ENCODE results near the gene SIPA1L3. TPM values are rescaled to one million over a fixed set of nuclear protein-coding genes. Genes with fewer than 3 reads are reported as not detected.
"Not testable (repeated sequence)": the region's sequence is repeated elsewhere in the genome, so short reads cannot be mapped to it uniquely, and the experiment has no call there.

Gene SIPA1L3
- polyA plus RNA-seq, 1 of the 3 experiments (the other 2 are of a cell fraction), result 11.6 TPM

DNA sequence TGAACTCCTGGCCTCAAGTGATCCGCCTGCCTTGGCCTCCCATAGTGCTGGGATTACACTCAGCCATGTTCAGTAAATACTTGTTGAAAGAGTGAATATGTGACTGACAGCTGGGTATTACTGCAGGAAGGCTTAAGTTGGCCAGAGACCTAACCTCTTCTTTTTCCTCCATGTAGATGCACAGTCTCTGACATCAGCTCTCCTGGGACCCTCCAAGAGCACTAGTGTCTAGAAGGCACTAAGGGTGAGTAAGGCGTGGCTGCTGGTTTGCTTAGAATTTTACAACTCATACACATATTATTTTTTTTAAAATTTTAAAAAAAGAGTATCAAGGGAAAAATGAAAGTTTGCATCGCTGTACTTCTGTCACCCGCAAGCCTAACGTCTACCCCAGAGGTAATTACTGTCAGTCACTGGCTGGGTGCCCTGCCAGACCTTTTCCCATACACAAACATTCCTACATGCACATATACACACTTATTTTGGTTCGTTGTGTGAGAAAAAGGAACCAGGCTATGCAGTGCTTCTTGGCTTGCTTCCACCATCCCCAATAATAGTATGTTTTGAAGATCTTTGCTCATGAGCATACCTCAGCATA is 122.0 kb downstream of the SIPA1L3 start:
- H3K27me3 ChIP-seq (ENCODE audit: insufficient read depth), result no peaks in the 10 kb centered on the region
- H3K9me2 ChIP-seq, result no peaks in the 10 kb centered on the region
- ChIA-PET POLR2A (no interaction called here), CTCF (no interaction called here)
- H3K4me3 ChIP-seq (ENCODE audit: low read depth in 2 of 2, low read length in 1 of 2), result no peak overlapping the region
- H3F3A ChIP-seq (replicated peaks; ENCODE audit: insufficient read depth), result peaks cover 4% of the 10 kb centered on the region
- H3K4me1 ChIP-seq (ENCODE audit: control insufficient read depth in 1 of 2, insufficient read depth in 2 of 2, low read depth in 1 of 2, low read length in 1 of 2), result peaks cover 0 to 5% of the 10 kb centered on the region in 2 experiments; a peak in 1 of 4 replicates
- no peak overlapping the region for H3K4me2 ChIP-seq
- TF ChIP-seq ELF1 (IDR thresholded peaks at IDR 0.05) (no peak), RXRA (IDR thresholded peaks at IDR 0.05; ENCODE audit: borderline replicate concordance, low read depth) (no peak), NFIC (IDR thresholded peaks at IDR 0.05; ENCODE audit: borderline replicate concordance) (no peak), GATA2 (CRISPR knock-in tag; IDR thresholded peaks at IDR 0.05) (no peak), EZH2phosphoT487 (IDR thresholded peaks at IDR 0.05; ENCODE audit: borderline replicate concordance, low read depth) (no peak), JUND (IDR thresholded peaks at IDR 0.05) (no peak), SMC3 (IDR thresholded peaks at IDR 0.05; ENCODE audit: low read depth, low read length) (no peak), FOXM1 (IDR thresholded peaks at IDR 0.05; ENCODE audit: low read depth) (no peak), NRF1 (IDR thresholded peaks at IDR 0.05; ENCODE audit: low read depth, low read length) (no peak), CHD2 (IDR thresholded peaks at IDR 0.05; ENCODE audit: low read length, partially characterized antibody) (no peak), RCOR1 (IDR thresholded peaks at IDR 0.05; ENCODE audit: low read length) (no peak), YY1 (IDR thresholded peaks at IDR 0.05; ENCODE audit: low read depth) (no peak), GABPA (IDR thresholded peaks at IDR 0.05; ENCODE audit: low read depth) (no peak), EP300 (IDR thresholded peaks at IDR 0.05; ENCODE audit: borderline replicate concordance in 1 of 2, low read depth in 1 of 2, low read length in 1 of 2) (no peak)
- TF ChIP-seq, protein P1, sequence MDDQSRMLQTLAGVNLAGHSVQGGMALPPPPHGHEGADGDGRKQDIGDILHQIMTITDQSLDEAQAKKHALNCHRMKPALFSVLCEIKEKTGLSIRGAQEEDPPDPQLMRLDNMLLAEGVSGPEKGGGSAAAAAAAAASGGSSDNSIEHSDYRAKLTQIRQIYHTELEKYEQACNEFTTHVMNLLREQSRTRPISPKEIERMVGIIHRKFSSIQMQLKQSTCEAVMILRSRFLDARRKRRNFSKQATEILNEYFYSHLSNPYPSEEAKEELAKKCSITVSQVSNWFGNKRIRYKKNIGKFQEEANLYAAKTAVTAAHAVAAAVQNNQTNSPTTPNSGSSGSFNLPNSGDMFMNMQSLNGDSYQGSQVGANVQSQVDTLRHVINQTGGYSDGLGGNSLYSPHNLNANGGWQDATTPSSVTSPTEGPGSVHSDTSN (IDR thresholded peaks at IDR 0.05), result no peak
- TF ChIP-seq, protein P2, sequence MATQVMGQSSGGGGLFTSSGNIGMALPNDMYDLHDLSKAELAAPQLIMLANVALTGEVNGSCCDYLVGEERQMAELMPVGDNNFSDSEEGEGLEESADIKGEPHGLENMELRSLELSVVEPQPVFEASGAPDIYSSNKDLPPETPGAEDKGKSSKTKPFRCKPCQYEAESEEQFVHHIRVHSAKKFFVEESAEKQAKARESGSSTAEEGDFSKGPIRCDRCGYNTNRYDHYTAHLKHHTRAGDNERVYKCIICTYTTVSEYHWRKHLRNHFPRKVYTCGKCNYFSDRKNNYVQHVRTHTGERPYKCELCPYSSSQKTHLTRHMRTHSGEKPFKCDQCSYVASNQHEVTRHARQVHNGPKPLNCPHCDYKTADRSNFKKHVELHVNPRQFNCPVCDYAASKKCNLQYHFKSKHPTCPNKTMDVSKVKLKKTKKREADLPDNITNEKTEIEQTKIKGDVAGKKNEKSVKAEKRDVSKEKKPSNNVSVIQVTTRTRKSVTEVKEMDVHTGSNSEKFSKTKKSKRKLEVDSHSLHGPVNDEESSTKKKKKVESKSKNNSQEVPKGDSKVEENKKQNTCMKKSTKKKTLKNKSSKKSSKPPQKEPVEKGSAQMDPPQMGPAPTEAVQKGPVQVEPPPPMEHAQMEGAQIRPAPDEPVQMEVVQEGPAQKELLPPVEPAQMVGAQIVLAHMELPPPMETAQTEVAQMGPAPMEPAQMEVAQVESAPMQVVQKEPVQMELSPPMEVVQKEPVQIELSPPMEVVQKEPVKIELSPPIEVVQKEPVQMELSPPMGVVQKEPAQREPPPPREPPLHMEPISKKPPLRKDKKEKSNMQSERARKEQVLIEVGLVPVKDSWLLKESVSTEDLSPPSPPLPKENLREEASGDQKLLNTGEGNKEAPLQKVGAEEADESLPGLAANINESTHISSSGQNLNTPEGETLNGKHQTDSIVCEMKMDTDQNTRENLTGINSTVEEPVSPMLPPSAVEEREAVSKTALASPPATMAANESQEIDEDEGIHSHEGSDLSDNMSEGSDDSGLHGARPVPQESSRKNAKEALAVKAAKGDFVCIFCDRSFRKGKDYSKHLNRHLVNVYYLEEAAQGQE (IDR thresholded peaks at IDR 0.05; ENCODE audit: low read depth, low read length), result no peak
- TF ChIP-seq, protein P3, sequence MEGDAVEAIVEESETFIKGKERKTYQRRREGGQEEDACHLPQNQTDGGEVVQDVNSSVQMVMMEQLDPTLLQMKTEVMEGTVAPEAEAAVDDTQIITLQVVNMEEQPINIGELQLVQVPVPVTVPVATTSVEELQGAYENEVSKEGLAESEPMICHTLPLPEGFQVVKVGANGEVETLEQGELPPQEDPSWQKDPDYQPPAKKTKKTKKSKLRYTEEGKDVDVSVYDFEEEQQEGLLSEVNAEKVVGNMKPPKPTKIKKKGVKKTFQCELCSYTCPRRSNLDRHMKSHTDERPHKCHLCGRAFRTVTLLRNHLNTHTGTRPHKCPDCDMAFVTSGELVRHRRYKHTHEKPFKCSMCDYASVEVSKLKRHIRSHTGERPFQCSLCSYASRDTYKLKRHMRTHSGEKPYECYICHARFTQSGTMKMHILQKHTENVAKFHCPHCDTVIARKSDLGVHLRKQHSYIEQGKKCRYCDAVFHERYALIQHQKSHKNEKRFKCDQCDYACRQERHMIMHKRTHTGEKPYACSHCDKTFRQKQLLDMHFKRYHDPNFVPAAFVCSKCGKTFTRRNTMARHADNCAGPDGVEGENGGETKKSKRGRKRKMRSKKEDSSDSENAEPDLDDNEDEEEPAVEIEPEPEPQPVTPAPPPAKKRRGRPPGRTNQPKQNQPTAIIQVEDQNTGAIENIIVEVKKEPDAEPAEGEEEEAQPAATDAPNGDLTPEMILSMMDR (IDR thresholded peaks at IDR 0.05), result no peak
- TF ChIP-seq, protein P4, sequence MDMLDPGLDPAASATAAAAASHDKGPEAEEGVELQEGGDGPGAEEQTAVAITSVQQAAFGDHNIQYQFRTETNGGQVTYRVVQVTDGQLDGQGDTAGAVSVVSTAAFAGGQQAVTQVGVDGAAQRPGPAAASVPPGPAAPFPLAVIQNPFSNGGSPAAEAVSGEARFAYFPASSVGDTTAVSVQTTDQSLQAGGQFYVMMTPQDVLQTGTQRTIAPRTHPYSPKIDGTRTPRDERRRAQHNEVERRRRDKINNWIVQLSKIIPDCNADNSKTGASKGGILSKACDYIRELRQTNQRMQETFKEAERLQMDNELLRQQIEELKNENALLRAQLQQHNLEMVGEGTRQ (IDR thresholded peaks at IDR 0.05; ENCODE audit: borderline replicate concordance, low read depth, low read length), result no peak
- no peaks in the 10 kb centered on the region for H4K20me1 ChIP-seq (ENCODE audit: insufficient read depth)
- no peak for DNase-seq
- H3K79me2 ChIP-seq (ENCODE audit: insufficient read depth), result peaks cover 49% of the 10 kb centered on the region; the same call in 1 of the 2 replicates
- H3K27ac ChIP-seq (ENCODE audit: low read depth in 2 of 2, low read length in 1 of 2), result no peak overlapping the region
- 87% methylated on average over 6 of the region's 6 CpGs for WGBS (ENCODE audit: low lambda C conversion rate)
- H3K9me3 ChIP-seq, result no peaks in the 10 kb centered on the region
- H3K36me3 ChIP-seq (replicated peaks in 1 of 2; ENCODE audit: control insufficient read depth in 1 of 2, insufficient read depth in 2 of 2, low read length in 1 of 2), result peaks cover 0 to 7% of the 10 kb centered on the region in 2 experiments
- no peak overlapping the region for H3K9ac ChIP-seq
- no peak overlapping the region for H2AFZ ChIP-seq (ENCODE audit: low read depth)

DNA sequence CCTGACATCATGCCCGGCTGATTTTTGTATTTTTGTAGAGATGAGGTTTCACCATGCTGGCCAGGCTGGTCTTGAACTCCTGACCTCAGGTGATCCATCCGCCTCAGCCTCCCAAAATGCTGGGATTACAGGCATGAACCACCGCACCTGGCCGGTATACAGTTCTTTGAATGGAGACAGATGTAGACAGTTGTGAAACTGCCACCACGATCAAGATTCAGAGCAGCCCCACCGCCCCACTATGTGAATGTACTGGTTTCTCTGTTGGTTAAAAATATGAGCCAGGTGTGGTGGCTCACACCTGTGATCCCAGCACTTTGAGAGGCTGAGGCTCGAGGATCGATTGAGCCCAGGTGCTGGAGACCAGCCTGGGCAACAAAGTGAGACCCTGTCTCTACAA is 123.0 kb downstream of the SIPA1L3 start:
- H3K4me3 ChIP-seq (ENCODE audit: low read depth in 2 of 2, low read length in 1 of 2); H3K9me2 ChIP-seq; H3K4me2 ChIP-seq; H3K9me3 ChIP-seq; H3K27me3 ChIP-seq (ENCODE audit: insufficient read depth); H3K27ac ChIP-seq (ENCODE audit: low read depth in 2 of 2, low read length in 1 of 2); H3K9ac ChIP-seq; H2AFZ ChIP-seq (ENCODE audit: low read depth); H3F3A ChIP-seq (replicated peaks; ENCODE audit: insufficient read depth); H3K4me1 ChIP-seq (ENCODE audit: control insufficient read depth in 1 of 2, insufficient read depth in 2 of 2, low read depth in 1 of 2, low read length in 1 of 2); CTCF ChIA-PET; H4K20me1 ChIP-seq (ENCODE audit: insufficient read depth); DNase-seq; H3K36me3 ChIP-seq (replicated peaks in 1 of 2; ENCODE audit: control insufficient read depth in 1 of 2, insufficient read depth in 2 of 2, low read length in 1 of 2): not testable (repeated sequence)
- WGBS (ENCODE audit: low lambda C conversion rate), result 96% methylated on average over 8 of the region's 8 CpGs
- POLR2A ChIA-PET, result interaction anchor here (0.6 kb wide), 1 partner anchor 25 kb away, joined by 3 read pairs; no protein-coding TSS in a partner anchor
- peaks cover 48% of the 10 kb centered on the region; the same call in 1 of the 2 replicates for H3K79me2 ChIP-seq (ENCODE audit: insufficient read depth)

Data from SK-N-SH (cell line).